Activated naive CD4-positive, alpha-beta T cell treated with Interleukin-2 at 50 U/mL for 16 hours (primary cell): ENCODE measurements around the gene PCBP4.
"Not testable (repeated sequence)": the region's sequence is repeated elsewhere in the genome, so short reads cannot be mapped to it uniquely, and the experiment has no call there.

Experiments
- DNase-seq: peaks from one replicate; pipeline ENCODE4 v3.0.0-alpha.2; 2020

The PCBP4 gene

DNA sequence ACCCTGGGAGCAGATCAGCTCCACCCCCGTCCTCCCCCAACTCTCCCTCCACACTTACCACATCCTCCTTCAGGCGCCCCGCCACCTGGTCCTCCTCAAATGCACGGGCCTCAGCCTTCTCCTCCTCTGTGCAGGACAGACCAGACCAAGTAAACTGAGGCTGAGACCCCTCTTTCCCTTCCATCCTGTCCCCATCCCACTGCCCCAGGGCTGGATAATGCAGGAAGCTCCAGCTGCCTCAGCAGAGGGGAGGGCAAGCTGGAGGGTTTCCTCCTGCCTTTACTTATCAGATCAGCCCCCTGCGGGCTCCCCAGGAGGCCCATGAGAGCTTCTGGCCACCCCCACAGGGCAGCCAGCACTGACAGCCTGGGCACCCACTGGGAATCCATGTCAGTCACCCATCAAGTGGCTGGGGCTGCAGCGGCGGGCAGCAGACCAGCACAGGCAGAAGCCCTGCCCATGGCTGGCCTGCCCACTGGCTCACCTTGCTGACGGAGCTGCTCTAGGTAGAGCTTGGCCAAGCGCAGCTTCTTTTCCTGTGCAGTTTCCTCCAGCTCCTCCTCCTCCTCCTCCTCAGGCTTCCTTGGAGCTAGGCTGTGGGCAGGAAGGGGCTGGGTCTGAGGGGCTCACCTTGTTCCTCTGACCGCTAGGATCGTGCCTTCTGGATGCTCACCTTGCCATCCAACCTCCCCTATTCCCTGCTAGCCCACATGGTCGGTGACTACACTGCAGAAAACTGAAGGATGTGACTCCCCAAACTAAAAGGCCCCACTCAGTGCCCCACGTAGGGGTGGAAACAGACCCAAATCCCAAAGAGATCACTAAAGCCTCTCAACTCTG is 29.4 kb downstream of the PCBP4 start:
- DNase-seq, result no peak

DNA sequence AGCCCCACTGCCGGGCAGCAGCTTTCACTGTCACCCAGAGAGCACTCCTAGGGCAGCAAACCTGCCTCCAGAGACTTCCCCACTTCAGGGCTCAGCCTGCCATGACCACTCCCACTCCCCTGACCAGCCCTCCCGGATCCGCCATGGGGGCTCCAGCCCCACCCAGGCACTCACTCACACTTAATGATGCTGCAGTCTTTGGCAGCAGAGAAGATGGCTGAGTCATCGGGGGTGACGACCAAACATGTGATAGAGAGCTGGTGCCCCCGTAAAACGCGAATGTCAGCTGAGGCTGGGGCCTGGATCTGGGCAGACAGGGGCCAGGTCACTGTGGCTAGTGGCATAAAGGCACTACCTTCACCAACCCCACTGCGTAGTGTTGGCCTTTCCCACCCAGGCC is 30.2 kb downstream of the PCBP4 start:
- no peak for DNase-seq

DNA sequence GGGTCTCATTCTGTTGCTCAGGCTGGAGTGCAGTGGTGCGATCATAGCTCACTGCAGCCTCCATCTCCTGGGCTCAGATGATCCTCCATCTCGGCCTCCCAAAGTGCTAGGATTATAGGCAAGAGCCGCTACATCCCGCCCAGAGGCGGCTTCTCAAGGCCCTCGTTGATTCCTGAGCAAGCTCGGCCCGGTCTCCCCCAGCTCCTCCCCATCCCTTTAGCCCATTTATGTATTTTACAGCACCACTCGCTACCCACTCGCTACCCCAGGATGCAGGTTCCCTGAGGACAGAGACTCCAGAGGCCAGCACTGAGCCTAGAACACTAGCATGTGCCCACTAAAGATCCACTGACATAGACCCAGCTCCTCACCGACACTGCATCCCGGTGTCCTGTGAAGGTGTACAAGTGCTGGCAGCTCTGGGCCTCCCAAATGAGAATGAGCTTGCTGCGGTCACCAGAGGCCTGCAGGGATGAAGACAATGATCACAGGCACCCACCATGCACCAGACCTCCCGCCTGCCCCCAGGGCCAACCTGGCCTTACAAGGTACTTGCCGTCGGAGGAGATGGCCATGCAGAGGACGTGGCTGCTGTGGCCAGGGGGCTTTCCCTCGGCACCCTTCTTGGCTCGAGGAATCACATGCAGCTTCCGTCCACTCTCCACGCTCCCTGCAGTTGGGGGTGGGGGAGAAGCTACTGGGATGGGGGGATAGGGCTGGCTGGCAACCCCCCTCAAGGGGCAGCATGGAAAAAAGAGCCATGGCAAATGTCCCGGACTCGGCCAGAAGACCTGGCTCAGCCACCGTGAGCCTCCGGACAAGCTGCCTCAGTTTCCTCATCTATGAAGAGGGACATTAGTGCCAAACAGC is 31.1 kb downstream of the PCBP4 start:
- no peak for DNase-seq

DNA sequence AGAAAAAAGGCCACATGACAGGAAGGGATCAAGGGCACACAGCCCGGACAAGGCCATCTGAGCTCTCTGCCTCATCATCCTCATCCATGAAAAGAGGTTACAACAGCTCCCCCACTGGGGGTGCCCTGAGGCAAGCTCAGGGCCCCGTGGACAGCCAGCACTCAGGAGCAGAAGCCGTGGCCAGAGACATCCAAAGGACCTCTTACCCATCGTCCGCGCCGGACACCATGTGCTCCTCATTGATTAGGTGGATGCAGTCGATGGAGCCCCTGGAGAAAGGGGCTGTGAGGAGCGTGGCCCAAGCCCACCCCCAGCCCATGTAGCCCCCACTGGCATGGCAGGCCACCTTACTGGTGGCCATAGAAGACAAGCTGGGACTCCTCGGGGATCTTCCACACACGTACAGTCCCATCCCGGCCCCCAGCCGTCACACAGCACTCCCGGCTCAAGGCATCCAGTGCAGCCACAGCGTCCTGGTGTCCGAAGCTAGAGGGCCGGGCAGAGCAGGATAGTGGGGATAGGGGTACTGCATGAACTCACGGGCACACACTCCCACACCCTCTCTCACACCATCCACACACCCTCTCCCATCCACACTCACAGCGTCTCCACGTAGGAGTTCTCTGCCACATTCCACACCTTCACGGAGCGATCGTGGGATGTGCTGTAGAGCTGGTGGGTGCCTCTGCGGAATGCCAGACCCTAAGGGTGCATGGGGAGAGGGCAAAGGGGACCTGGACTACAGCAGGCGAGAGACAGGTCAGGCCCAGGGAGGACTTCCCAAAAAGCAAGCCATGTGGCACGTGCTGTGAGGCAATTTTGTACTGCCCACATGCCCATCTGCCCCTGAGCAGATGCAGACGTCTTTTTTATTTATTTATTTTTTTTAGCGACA is 32.0 kb downstream of the PCBP4 start:
- no peak for DNase-seq

DNA sequence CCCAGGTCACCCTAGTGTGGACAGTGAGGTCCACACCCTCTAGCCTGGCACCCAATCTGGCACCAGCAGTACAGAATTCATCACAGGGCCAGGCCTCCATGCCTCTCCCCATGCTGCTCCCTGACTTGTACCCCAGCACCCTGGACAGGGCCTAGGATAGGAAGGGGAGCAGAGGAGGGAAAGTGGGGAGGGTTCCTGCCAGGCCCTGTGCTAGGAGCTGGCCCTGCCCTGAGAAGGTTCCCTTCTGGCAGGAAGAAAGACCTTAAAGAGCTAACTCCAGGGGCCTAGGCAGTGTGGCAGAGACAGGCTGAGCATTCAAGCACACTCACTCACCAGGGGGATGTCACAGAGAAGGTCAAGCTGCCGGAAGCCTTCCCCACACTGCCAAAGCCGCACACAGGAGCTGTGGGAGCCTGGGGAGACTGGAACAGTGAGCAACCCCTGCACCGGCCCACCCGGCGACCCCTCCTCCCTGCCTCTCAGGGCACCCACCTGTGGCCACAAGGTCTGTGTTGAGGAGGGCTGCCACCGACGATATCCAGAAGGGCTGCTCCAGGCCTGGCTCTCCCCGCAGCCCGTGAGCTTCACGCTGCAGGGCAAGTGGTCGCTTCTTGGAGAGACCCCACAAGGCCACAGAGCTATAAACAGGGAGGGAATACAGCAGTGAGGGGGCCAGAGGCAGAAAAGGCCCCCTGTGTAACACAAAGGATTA is 33.0 kb downstream of the PCBP4 start:
- DNase-seq, result no peak

DNA sequence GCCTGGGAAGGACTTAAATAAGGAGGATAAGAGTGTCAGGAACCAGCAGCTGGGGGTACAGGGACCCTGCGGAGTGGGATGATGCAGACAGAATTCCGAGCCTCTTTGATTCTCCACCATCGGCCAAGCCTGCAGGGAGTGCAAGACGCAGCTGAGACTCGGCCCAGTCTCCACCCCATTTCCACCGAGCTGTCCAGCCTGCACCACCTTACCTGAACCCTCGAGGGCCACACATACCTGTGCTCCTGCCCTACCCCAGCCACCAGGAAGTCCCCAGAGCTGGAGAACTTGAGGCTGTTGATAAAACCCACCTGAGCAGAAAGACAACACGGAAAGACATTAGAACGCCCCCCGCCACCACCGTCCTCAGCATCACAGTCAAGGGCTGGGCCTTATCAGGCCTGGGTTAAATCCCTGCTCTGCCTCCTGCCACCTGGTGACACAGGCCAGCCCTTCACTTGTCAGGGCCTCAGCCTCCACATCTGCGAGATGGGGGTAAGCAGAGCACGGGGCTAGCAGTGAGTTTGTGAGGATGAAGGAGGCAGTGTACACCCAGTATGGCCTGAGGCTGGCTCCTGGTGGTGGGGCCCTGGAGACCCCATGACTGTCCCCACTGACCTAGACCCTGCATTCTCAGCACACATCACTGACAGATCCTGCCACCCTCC is 33.6 kb downstream of the PCBP4 start:
- DNase-seq, result no peak

DNA sequence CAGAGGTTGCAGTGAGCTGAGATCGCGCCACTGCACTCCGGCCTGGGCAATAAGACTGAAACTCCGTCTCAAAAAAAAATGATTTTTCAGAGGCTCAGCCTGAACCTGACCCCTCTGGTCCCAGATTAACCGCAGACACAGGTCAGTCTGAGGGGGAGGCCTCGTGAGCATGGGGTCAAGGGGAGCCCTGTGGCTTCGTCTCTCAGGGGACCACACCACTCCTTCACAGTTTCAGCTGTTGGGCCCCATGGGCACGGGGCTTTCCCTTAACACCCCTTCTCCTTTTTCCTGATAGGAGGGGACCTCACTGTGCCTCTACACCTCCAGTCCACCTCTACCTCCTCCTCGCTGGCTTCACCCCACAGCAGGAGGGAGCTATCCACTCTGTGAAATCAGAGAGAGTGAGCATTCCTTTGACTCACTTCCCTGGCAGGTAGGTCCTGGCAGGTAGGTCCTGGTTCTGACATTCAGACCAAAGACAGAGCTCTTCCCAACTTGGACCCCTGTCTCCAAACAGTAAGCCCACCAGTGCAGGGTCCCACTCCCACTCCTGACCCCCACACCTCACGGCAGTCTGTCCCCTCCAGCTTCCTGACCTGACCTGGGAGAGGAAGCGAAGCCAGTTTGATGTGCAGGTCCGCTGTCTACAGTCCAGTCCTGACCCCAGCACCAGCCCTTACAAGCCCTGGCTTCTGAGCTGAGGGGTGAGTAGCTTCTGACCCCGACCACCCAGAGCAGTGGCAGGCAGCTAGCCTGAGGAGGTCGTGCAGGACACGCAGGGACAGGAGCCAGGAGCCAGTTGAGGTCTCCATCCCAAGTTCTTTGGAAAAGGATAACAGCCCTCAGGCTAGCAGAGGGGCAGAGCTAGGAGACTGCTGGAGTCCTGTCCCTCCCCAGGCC is 34.5 kb downstream of the PCBP4 start:
- no peak for DNase-seq

DNA sequence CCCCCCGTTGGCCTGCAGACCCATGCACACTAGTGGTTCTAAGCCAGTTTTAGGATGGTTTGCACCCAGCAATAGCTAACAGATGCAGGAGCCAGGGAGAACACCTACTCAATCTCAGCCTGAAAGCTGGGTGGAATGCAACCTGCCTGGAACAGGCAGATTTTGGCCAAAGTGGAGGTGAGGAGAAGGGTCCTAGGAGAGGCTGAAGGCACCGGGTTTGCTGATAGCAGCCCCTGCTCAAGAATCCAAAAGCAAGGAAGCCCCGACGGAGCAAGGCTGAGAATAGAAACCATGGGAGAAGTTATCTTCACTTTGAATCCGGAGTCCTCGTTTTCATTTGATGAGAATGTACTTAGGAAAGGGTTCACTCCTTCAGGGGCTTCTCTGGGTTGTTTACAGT is 35.5 kb downstream of the PCBP4 start:
- DNase-seq, result no peak

DNA sequence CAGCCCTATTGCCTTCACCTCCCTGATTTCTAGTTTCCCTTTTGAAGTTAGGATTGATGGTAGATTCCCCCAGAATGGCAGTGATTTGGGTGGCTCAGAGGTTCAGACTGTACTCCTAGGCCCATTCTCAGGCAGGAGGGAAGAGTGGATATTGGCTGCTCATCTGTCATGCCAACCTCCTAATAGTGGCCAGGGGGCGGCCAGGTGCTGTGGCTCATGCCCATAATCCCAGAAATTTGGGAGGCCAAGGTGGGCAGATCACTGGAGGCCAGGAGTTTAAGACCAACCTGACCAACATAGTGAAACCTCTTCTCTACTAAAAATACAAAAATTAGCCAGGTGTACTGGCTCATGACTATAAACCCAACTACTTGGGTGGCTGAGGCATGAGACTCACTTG is 36.8 kb downstream of the PCBP4 start:
- DNase-seq, result no peak

DNA sequence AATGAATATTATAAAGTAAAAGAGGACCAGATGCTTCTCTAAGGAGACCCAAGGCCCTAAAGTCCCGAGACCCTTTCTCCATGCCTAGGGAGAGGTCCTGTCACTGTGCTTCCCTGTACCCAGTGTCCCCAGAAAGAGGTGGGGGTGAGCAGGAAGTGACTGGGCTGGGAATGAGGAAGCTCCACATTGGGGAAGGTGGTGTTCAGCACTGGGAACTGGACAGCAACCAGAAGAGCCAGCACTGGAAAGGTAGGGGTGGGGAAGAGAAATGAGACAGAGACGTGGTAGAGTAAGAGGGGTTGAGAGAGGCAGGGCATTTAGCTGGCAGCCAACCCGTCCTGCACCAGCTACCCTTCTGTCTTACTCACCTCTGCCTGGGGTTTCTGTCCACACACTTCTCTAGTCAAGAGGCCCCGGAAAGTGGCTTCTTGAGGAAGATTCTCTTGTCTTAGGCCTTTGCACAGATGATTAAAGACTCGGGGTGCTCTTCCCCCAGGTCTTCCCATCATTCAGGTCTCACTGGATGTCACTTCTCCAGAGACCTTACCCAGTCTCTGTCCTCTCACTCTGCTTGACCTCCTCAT is 37.7 kb downstream of the PCBP4 start:
- no peak for DNase-seq

DNA sequence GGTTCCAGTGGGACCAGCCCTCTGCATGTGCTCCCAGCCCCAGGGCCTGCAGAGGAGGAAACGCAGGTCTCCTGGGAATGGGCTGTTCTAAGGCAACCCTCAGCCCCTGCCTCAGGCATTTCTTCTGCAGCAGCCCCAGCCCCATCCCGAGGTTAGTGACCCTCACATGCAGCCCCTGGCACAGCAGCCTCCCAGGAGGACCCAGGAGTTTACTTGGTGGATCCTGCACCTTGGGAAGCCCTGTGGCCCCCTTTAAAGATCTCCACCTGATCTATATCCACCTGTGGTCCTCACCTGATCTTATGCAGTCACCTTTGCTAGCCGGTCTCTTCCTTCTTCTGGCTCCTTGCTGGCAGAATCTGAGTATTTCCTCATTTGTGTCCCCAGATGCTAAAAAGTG is 38.3 kb downstream of the PCBP4 start:
- DNase-seq, result not testable (repeated sequence)

DNA sequence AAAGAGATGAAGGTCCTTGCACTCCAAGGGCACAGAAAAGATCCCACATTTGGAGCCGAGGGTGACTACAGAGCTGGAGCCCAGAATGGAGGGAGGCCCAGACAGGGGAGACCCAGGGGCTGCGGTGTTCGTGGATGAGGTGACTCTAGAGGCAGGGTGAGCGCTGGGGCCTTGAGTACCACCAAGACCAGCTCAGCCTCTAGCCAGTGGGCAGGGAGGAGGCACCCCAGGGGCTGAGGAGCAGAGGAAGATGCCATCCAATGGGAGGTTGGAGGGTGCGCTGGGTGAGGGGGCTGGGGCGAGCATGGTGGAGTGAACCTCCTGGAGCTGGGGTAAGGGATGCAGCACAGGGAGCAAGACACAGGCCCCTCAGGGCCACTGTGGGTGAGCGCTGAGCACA is 38.8 kb downstream of the PCBP4 start:
- no peak for DNase-seq

DNA sequence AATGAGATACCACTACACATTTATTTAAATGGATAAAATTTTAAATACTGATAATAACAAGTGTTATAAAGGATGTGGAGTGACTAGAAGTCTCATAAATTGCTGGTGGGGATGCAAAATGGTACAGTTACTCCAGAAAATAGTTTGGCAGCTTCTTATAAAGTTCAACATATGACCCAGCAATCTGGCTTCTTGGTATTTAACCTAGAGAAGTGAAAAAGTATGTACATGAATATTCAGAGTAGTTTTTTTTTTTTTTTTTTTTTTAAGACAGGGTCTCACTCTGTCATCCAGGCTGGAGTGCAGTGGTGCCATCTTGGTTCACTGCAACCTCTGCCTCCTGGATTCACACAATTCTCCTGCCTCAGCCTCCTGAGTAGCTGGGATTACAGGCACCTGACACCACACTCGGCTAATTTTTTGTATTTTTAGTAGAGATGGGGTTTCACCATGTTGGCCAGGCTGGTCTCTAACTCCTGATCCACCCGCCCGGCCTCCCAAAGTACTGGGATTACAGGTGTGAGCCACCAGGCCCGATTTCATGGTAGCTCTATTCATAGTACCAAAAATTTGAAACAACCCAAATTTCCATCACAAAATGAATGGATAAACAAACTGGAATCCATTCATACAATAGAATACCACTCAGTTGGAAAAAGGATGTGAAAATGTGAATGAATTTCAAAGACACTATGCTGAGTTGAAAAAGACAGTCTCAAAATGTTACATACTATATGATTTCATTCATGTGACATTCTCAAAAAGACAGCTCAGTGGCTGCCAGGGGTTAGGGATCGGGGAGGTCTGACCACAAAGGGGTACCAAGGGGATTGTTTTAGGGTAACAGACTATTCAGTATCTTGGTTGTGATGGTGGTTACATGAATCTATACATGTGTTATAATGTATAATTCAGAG is 39.9 kb downstream of the PCBP4 start:
- no peak for DNase-seq

DNA sequence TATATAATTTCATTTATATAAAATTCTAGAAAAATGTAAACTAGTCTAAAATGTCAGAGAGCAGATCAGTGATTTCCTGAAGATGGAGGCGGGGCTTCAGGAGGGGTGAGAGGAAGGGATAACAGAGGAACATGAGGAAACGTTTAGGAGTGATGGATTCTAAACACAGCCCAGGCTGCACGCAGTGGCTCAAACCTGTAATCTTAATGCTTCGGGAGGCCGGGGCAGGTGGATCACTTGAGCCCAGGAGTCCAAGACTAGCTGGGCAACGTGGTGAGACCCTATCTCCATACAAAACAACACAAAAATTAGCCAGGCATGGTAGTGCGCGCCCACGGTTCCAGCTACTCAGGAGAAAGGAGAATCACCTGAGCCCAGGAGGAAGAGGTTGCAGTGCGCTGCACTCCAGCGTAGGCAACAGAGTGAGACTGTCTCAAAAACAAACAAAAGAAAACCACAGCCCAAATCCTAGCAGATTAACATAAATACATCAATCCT is 46.1 kb downstream of the PCBP4 start:
- no peak for DNase-seq

DNA sequence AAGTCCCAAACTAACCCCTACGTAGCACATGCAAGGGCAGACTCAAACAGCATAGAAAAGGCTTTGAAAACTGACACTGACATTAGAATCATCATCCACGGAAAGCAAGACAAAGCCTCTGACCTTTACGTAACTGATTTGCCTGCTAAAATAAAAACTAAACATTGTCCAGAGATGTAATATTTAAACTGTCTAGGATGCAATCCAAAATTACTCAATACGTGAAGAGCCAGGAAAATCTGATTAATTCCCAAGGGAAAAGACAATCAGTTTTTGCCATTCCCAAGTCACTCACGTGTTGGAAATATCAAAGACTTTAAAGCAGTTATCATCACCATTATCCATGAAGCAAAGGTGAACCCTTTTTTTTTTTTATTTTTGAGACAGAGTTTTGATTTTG is 50.8 kb downstream of the PCBP4 start:
- DNase-seq, result no peak

DNA sequence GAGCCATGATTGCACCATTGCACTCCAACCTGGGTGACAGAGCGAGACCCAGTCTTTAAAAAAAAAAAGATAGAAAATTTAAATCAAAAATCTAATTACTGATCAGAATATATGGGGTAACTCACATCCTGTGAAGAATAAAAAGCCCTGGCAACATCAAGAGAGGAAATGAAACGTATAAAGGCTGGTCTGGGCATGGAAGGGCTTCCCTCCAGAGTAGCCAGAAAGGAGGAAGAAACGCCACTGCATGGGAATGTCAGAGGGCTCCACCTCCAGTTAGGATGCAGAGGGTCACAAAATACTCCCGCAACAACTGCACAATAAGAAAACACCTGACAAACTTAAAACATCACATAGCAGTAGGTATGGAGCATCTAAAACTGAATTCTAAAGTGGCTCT is 59.2 kb downstream of the PCBP4 start:
- DNase-seq, result no peak
